Calu3 (cell line): ENCODE data around the gene UNC5C. TPM values are rescaled to one million over a fixed set of nuclear protein-coding genes. Genes with fewer than 3 reads are reported as not detected.
"Not testable (repeated sequence)": the region's sequence is repeated elsewhere in the genome, so short reads cannot be mapped to it uniquely, and the experiment has no call there.

Experiments used
- BruUV-seq: library from RNA; stranded (reverse); fragments of 400-500 nt; replicated peaks from 2 replicates; lab custom pipeline; 2021; lab: Mats Ljungman, UMichigan
- CTCF ChIA-PET: fragments of 300-600 bp; sonication (Branson Sonifier 250); formaldehyde crosslinking; loops from one replicate; lab custom pipeline; 2022; ENCODE audit warnings: antibody characterized with exemption; lab: Charles Lee
- DNase-seq: peaks from one replicate; pipeline ENCODE4 v3.0.0; 2022
- H3K27ac Mint-ChIP-seq: one replicate; pipeline ENCODE4 v1.8.0; 2022; ENCODE audit warnings: mixed read lengths; ENCODE audit not compliant: unreplicated experiment
- H3K27me3 Mint-ChIP-seq: one replicate; pipeline ENCODE4 v1.8.0; 2022; ENCODE audit warnings: mixed read lengths; ENCODE audit not compliant: unreplicated experiment
- H3K36me3 Mint-ChIP-seq: one replicate; pipeline ENCODE4 v1.8.0; 2022; ENCODE audit warnings: mild to moderate bottlenecking, moderate library complexity, mixed read lengths; ENCODE audit not compliant: insufficient read depth, unreplicated experiment
- H3K4me1 Mint-ChIP-seq: one replicate; pipeline ENCODE4 v1.8.0; 2022; ENCODE audit warnings: mild to moderate bottlenecking, low read depth, mixed read lengths; ENCODE audit not compliant: unreplicated experiment
- H3K4me3 Mint-ChIP-seq: one replicate; pipeline ENCODE4 v1.8.0; 2022; ENCODE audit warnings: mild to moderate bottlenecking, low read depth, moderate library complexity, mixed read lengths; ENCODE audit not compliant: unreplicated experiment
- H3K9me3 Mint-ChIP-seq: one replicate; pipeline ENCODE4 v1.8.0; 2022; ENCODE audit warnings: low read depth, mixed read lengths; ENCODE audit not compliant: unreplicated experiment
- intact Hi-C: fragments of 100-400 bp; cut with micrococcal nuclease; formaldehyde crosslinking; loops from one replicate; pipeline ENCODE4 v1.10.0; 2022; ENCODE audit not compliant: unreplicated experiment
- total RNA-seq: library from RNA; stranded (reverse); gene quantifications from 2 replicates; pipeline ENCODE4 v1.2.3, GENCODE V29; 2022
- TF ChIP-seq, protein P1 (sequence below): fragments of 200-600 bp; IDR thresholded peaks from one replicate; pipeline ENCODE4 v1.8.0; 2022; ENCODE audit warnings: antibody characterized with exemption; ENCODE audit not compliant: unreplicated experiment

UNC5C gene
- total RNA-seq, 1 experiment from 2014 or later = not detected

DNA sequence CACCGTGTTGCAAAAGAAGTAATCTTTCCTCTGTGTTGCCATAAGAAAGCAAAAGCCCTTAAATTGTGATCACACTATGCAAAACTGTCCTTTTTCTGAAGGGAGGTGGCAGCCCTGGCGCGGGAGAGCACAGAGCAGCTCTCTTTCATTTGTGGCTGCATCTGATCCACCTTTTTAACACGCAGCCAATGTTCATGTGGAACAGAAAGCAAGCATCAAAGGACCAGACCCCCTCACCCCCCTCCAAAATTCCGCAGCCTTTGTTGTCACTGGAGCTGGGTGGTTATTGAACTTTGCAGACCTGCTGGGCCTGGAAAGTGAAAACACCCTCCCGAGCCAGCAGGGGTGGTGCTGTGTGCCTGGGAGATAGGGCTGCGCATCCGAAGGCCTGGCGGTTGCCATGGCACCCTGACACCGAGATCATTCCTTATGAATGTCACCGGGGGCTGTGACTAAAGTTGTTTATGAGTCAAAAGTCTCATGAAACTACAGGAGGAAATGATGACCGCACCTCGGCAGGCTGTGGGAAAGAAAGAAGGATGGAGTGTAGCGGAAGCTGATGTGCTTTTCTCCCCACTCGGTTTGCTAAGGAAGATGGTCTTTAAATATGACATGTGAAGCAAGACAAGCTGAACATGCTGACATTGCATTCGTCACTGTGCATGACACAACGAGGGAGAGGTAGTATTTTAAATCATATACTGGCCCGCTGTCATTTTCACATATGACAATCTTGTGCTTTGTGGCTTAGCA, 367.4 kb downstream of the UNC5C start:
- no peaks in the 10 kb centered on the region for H3K27me3 Mint-ChIP-seq
- no peak for DNase-seq
- no peak overlapping the region for H3K27ac Mint-ChIP-seq
- no peaks in the 10 kb centered on the region for H3K9me3 Mint-ChIP-seq
- CTCF ChIA-PET = no interaction called here
- BruUV-seq = no TSS peak
- TF ChIP-seq, protein P1, sequence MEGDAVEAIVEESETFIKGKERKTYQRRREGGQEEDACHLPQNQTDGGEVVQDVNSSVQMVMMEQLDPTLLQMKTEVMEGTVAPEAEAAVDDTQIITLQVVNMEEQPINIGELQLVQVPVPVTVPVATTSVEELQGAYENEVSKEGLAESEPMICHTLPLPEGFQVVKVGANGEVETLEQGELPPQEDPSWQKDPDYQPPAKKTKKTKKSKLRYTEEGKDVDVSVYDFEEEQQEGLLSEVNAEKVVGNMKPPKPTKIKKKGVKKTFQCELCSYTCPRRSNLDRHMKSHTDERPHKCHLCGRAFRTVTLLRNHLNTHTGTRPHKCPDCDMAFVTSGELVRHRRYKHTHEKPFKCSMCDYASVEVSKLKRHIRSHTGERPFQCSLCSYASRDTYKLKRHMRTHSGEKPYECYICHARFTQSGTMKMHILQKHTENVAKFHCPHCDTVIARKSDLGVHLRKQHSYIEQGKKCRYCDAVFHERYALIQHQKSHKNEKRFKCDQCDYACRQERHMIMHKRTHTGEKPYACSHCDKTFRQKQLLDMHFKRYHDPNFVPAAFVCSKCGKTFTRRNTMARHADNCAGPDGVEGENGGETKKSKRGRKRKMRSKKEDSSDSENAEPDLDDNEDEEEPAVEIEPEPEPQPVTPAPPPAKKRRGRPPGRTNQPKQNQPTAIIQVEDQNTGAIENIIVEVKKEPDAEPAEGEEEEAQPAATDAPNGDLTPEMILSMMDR = no peak
- intact Hi-C loops = no loop called here
- no peaks in the 10 kb centered on the region for H3K36me3 Mint-ChIP-seq
- no peaks in the 10 kb centered on the region for H3K4me1 Mint-ChIP-seq
- H3K4me3 Mint-ChIP-seq = no peak overlapping the region

DNA sequence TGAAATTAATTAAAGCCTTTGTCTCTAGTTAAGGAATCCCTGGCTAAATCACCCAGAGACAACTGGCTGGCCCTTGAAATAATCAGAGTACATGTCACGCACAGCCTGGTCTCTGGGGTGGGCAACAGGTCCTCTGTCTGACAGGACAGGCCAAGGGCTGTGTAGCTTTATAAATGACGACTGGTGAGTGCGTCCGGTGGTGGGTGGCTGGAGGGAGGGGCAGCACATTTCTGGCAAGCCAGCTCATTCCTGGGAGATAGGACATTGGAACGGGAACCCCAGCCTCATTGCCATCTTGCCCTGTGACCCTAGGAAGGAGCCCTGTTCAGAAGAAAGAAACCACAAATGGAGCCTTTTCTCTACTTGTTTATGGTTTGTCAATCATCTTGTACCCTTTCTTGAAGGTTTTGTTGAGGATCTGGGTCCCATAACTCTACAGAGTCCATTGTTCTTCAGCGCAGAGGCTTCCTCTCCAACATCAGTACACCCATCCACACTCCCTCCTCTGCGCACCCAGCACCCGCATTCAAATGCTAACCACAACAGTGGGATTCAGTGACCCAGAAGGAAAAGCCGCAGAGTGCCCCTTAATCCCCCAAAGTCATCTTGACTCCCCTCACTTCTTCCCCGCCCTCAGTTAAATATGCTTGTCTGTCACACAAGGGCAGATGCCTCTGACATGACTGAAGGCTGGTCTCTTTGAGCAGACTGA, 368.1 kb downstream of the UNC5C start:
- no peak overlapping the region for H3K27ac Mint-ChIP-seq
- H3K4me1 Mint-ChIP-seq = no peaks in the 10 kb centered on the region
- no peaks in the 10 kb centered on the region for H3K9me3 Mint-ChIP-seq
- CTCF ChIA-PET = no interaction called here
- TF ChIP-seq, protein P1 = no peak
- H3K36me3 Mint-ChIP-seq = no peaks in the 10 kb centered on the region
- intact Hi-C loops = no loop called here
- no TSS peak for BruUV-seq
- no peak for DNase-seq
- no peaks in the 10 kb centered on the region for H3K27me3 Mint-ChIP-seq
- no peak overlapping the region for H3K4me3 Mint-ChIP-seq

DNA sequence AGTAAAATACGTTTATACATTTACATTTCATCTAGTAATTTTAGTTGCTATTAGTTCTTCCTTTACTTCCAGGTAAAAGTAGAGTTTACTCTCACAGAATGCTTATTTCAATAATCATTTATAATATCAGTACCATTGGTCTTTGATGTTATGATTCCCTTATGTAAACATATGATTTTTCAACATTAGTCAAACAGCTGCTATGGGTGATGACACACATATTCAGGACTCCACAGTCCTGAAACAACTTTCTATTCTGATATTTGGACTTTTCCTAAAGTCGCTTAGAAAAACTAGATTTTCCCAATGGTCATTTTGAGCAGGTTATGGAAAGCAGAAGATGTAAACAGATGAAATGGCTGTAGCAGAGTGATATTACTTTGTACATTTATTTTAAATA, 369.8 kb downstream of the UNC5C start:
- TF ChIP-seq, protein P1 = no peak
- H3K4me3 Mint-ChIP-seq = no peak overlapping the region
- CTCF ChIA-PET = interaction anchor here (0.7 kb wide), 1 partner anchor 331 kb away, joined by 3 read pairs; no protein-coding TSS in a partner anchor
- no peak for DNase-seq
- intact Hi-C loops = no loop called here
- no peak overlapping the region for H3K27ac Mint-ChIP-seq
- H3K36me3 Mint-ChIP-seq = no peaks in the 10 kb centered on the region
- no peaks in the 10 kb centered on the region for H3K9me3 Mint-ChIP-seq
- no peaks in the 10 kb centered on the region for H3K27me3 Mint-ChIP-seq
- BruUV-seq = no TSS peak
- H3K4me1 Mint-ChIP-seq = no peaks in the 10 kb centered on the region

DNA sequence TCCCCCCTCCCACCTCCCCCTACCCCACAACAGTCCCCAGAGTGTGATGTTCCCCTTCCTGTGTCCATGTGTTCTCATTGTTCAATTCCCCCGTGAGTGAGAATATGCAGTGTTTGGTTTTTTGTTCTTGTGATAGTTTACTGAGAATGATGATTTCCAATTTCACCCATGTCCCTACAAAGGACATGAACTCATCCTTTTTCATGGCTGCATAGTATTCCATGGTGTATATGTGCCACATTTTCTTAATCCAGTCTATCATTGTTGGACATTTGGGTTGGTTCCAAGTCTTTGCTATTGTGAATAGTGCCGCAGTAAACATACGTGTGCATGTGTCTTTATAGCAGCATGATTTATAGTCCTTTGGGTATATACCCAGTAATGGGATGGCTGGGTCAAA, 377.4 kb downstream of the UNC5C start:
- CTCF ChIA-PET, intact Hi-C loops, DNase-seq, H3K4me3 Mint-ChIP-seq, H3K9me3 Mint-ChIP-seq, H3K27ac Mint-ChIP-seq, H3K36me3 Mint-ChIP-seq, H3K4me1 Mint-ChIP-seq, H3K27me3 Mint-ChIP-seq, BruUV-seq: not testable (repeated sequence)

DNA sequence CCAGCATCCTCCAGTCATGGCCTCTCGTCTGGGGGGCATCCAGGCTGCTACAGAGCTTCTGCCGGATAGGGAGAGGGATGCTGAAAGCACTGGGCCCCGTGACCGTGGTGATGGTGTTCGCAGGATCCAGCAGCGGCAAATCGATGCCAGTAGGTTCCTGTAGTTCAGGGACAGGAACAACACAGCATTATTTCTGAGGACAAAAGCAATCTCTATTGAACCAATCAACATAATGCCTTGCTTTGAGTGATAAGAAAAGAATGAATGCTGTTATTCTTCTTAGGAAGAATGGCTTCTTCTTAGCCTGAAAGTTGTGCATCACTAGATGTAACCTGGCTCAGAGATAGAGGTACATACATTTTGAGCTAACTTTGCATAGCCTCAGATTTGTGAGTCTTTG, 378.6 kb downstream of the UNC5C start:
- DNase-seq = no peak
- Mint-ChIP-seq H3K4me3 (no peak overlapping the region), H3K4me1 (no peaks in the 10 kb centered on the region), H3K27me3 (no peaks in the 10 kb centered on the region), H3K36me3 (no peaks in the 10 kb centered on the region), H3K27ac (no peak overlapping the region), H3K9me3 (no peaks in the 10 kb centered on the region)
- intact Hi-C loops = no loop called here
- BruUV-seq = no TSS peak
- TF ChIP-seq, protein P1 = no peak
- CTCF ChIA-PET = no interaction called here
